Fibroblast of lung (primary cell): ENCODE data around the gene PRSS36. TPM values are rescaled to one million over a fixed set of nuclear protein-coding genes. Genes with fewer than 3 reads are reported as not detected.
A peak's percentile ranks its signal among the peaks of the same experiment; 100 is the strongest.

ENCODE experiments used
- DNase-seq, 2 donors: peaks; one replicate each; pipeline versions ENCODE4 v3.0.0 to v3.0.0-alpha.2; 2010; ENCODE audit warnings: low read depth in 2 of 2
- H2AFZ ChIP-seq: 2 replicates; pipeline ENCODE4 v1.5.1; 2012; ENCODE audit warnings: low read length, control low read depth, inconsistent platforms
- H3K27ac ChIP-seq: 2 replicates; pipeline ENCODE4 v1.5.1; 2011; ENCODE audit warnings: low read length, control low read depth; ENCODE audit not compliant: insufficient read depth
- H3K27me3 ChIP-seq: 2 replicates; pipeline ENCODE4 v1.5.1; 2011; ENCODE audit warnings: mild to moderate bottlenecking, low read length; ENCODE audit not compliant: control insufficient read depth, insufficient read depth
- H3K36me3 ChIP-seq: 2 replicates; pipeline ENCODE4 v1.5.1; 2011; ENCODE audit warnings: low read length; ENCODE audit not compliant: control insufficient read depth, insufficient read depth
- H3K4me1 ChIP-seq: 2 replicates; pipeline ENCODE4 v1.5.1; 2011; ENCODE audit warnings: low read length; ENCODE audit not compliant: control insufficient read depth, insufficient read depth; ENCODE audit errors: extremely low read depth
- H3K4me2 ChIP-seq: 2 replicates; pipeline ENCODE4 v1.5.1; 2011; ENCODE audit warnings: low read length, control low read depth; ENCODE audit not compliant: insufficient read depth; ENCODE audit errors: extremely low read depth
- H3K4me3 ChIP-seq, 4 experiments: fragments of 200-600 bp in 1 of 4; sonication (generic) in 1 of 4; replicated peaks in 1 of 4; 2 replicates each; pipeline ENCODE4 v1.5.1; 2011 to 2016; ENCODE audit warnings: low read length in 4 of 4, low read depth in 3 of 4, mild to moderate bottlenecking in 3 of 4, control low read depth in 2 of 4, inconsistent platforms in 1 of 4, mixed read lengths in 1 of 4; ENCODE audit not compliant: insufficient read depth in 1 of 4; ENCODE audit errors: control extremely low read depth in 1 of 4
- H3K79me2 ChIP-seq: 2 replicates; pipeline ENCODE4 v1.5.1; 2012; ENCODE audit warnings: mild to moderate bottlenecking, low read length, inconsistent platforms; ENCODE audit not compliant: control insufficient read depth, insufficient read depth
- H3K9ac ChIP-seq: 2 replicates; pipeline ENCODE4 v1.5.1; 2011; ENCODE audit warnings: mild to moderate bottlenecking, low read length, control low read depth; ENCODE audit not compliant: insufficient read depth
- H3K9me3 ChIP-seq: 2 replicates; pipeline ENCODE4 v1.5.1; 2012; ENCODE audit warnings: low read depth, low read length; ENCODE audit not compliant: control insufficient read depth, insufficient read depth
- H4K20me1 ChIP-seq: 2 replicates; pipeline ENCODE4 v1.5.1; 2011; ENCODE audit warnings: low read length; ENCODE audit not compliant: control insufficient read depth, insufficient read depth; ENCODE audit errors: extremely low read depth
- CTCF ChIP-seq, 2 donors: IDR thresholded peaks in 1 of 2; conservative IDR thresholded peaks in 1 of 2; 1 replicate in 1 of 2; 2 replicates in 1 of 2; pipeline ENCODE4 v1.5.1; 2011 to 2012; ENCODE audit warnings: low read length in 2 of 2, control low read depth in 1 of 2, inconsistent platforms in 1 of 2, low read depth in 1 of 2, mild to moderate bottlenecking in 1 of 2
- EZH2 ChIP-seq: IDR thresholded peaks from 2 replicates; pipeline ENCODE4 v1.5.1; 2012; ENCODE audit warnings: low read length, control low read depth, mild to moderate bottlenecking; ENCODE audit errors: missing control alignments
- polyA plus RNA-seq, 2 donors: library from polyadenylated mRNA; depleted of rRNA in 1 of 2; stranded (reverse) in 1 of 2; unstranded in 1 of 2; fragments of >200 nt; gene quantifications; 2 replicates each; pipeline ENCODE4 v1.2.1, GENCODE V29; 2011 to 2012; ENCODE audit warnings: missing spikeins in 1 of 2
- total RNA-seq: library from RNA; depleted of rRNA; stranded (reverse); fragments of >200 nt; gene quantifications from 2 replicates; pipeline ENCODE4 v1.2.1, GENCODE V29; 2014

The PRSS36 gene
- total and polyA plus RNA-seq, 2 donors (not counting 1 experiment from before 2014, with no cell fraction given): 0.10 to 0.17 TPM

GRCh38 chr16:31099860-31100638, 49.8 kb downstream of the PRSS36 start:
- peak overlapping the region; percentile 17 for H2AFZ ChIP-seq
- H3K27me3 ChIP-seq: no peaks in the 10 kb centered on the region
- no peaks in the 10 kb centered on the region for H4K20me1 ChIP-seq
- H3K36me3 ChIP-seq: no peaks in the 10 kb centered on the region
- TF ChIP-seq CTCF (conservative IDR thresholded peaks at IDR 0.05 in 1 of 2, IDR thresholded peaks at IDR 0.05 in 1 of 2; ENCODE audit: low read depth in 1 of 2, low read length in 2 of 2) (no peak), EZH2 (no peak)
- no peak overlapping the region for H3K4me3 ChIP-seq
- H3K9me3 ChIP-seq: no peaks in the 10 kb centered on the region
- no peak overlapping the region for H3K4me2 ChIP-seq
- peak; percentile 21 to 58 for DNase-seq
- H3K79me2 ChIP-seq: no peaks in the 10 kb centered on the region
- H3K9ac ChIP-seq: no peak overlapping the region
- no peak overlapping the region for H3K27ac ChIP-seq
- no peaks in the 10 kb centered on the region for H3K4me1 ChIP-seq

- TF ChIP-seq CTCF (conservative IDR thresholded peaks at IDR 0.05 in 1 of 2, IDR thresholded peaks at IDR 0.05 in 1 of 2; ENCODE audit: low read depth in 1 of 2, low read length in 2 of 2) (no peak), EZH2 (no peak)
- H3K4me1 ChIP-seq: peaks cover 3% of the 10 kb centered on the region
- peak within 1 kb of the TSS; percentile 78 for H3K27ac ChIP-seq
- H3K4me3 ChIP-seq: peak within 1 kb of the TSS; percentile 85 to 99 (median 90)
- H4K20me1 ChIP-seq: no peaks in the 10 kb centered on the region
- no peaks in the 10 kb centered on the region for H3K9me3 ChIP-seq
- H3K36me3 ChIP-seq: peaks cover 6% of the 10 kb centered on the region
- peak; percentile 97 for DNase-seq
- peak within 1 kb of the TSS; percentile 85 for H2AFZ ChIP-seq
- H3K79me2 ChIP-seq: peaks cover 21% of the 10 kb centered on the region
- peak within 1 kb of the TSS; percentile 84 for H3K9ac ChIP-seq
- H3K27me3 ChIP-seq: no peaks in the 10 kb centered on the region
- peak within 1 kb of the TSS; percentile 97 for H3K4me2 ChIP-seq
Observed at GRCh38 chr16:31094424-31095120, 55.3 kb downstream of the PRSS36 start, which contains the start of gene VKORC1. VKORC1 (minus strand) TSS chr16:31094797; CDS start chr16:31094729, 68 bp downstream.

- Histone ChIP-seq H3K27ac (peak overlapping the region; percentile 78), H3K36me3 (peaks cover 8% of the 10 kb centered on the region), H2AFZ (peak overlapping the region; percentile 85), H3K4me3 (peak overlapping the region; percentile 85 to 99 (median 90)), H3K9me3 (no peaks in the 10 kb centered on the region), H4K20me1 (no peaks in the 10 kb centered on the region), H3K4me1 (peaks cover 3% of the 10 kb centered on the region), H3K27me3 (no peaks in the 10 kb centered on the region), H3K4me2 (peak overlapping the region; percentile 97), H3K9ac (peak overlapping the region; percentile 84), H3K79me2 (peaks cover 21% of the 10 kb centered on the region)
- no peak for TF ChIP-seq EZH2
- DNase-seq: peak in 1 of 2 donors; percentile 7
Observed at GRCh38 chr16:31094088-31094423, 55.8 kb downstream of the PRSS36 start.
